SKM-1 treated with dmso at 0.1 percent for 144 hours (cell line): Measurements from ENCODE around the gene PAX3.

Experiments used
- DNase-seq: peaks from one replicate; lab custom pipeline; 2025; ENCODE audit not compliant: unreplicated experiment; lab: John Stamatoyannopoulos, UW

PAX3 gene

GRCh38 chr2:222310747-222311318 is 12.0 kb upstream of the PAX3 start:
- DNase-seq: no peak

- no peak for DNase-seq
Observed at GRCh38 chr2:222309766-222310165, 11.0 kb upstream of the PAX3 start.

GRCh38 chr2:222309361-222309760 is 10.6 kb upstream of the PAX3 start:
- no peak for DNase-seq

DNA sequence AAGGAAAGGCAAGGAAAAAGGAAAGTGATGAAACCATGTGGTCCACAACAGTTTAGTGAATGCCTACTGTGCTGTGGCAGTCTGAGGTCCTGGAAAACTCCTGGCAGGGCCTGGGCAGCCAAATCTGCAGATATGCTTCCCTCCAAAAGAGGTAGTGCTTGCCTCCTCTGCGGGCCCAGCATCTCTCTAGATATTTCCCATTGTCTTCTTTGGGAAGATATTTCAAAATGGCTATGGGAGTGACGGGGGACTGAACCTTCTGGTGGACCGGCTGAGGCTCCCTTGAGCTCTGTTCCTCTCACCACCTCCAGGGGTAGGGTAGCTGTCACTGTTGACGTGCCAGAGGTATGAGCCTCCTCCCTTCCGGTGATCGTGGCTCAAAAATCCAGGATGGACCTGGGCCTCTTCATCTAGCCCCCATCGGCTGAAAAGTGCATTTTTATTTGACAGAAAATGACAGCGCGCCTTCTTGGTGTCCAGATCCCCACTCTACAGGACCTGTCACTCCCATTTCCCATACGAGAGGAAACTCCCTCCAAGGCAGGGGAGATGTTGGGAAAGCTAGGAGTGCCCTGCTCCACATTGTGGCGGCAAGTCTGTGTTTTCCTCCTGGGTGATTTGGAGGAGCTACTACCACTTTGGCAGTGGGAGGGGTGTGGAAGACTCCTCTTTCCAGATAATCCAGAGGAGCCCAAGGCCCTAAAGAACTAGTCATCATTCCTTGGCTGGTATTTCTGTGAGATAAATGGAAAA is 9.4 kb upstream of the PAX3 start:
- no peak for DNase-seq

DNA sequence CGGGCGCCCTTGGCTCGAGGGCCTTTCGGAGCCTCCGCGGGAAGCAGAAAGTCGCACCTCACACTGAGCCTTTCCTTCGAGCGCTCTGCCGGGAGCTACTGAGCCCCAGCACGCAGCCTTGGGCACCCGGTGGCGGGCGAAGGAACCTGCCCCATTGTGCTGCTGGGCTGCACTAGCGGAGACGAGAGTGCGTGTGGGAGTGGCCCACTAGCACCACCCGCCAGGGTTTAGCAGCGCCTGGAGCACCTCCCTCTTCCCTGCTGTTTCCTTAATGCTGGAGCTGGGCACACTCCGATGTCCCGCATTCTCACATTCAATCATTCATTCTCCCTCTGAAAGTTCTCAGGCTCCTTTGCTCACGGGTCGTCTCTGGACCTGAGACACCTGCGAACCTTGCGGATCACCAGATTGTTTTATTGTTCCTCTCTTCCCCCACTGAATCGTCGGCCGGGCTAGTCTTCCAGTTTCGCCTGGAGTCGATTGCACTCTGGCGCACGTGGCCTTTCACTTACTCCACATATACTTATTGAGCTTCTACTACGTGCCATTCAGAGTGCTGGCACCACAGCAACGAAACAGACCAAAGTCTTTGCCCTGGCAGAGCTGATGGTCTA is 8.5 kb upstream of the PAX3 start:
- no peak for DNase-seq

GRCh38 chr2:222306393-222307142 is 7.8 kb upstream of the PAX3 start:
- no peak for DNase-seq

- DNase-seq: no peak
Observed at GRCh38 chr2:222305516-222306392, 7.0 kb upstream of the PAX3 start.

DNA sequence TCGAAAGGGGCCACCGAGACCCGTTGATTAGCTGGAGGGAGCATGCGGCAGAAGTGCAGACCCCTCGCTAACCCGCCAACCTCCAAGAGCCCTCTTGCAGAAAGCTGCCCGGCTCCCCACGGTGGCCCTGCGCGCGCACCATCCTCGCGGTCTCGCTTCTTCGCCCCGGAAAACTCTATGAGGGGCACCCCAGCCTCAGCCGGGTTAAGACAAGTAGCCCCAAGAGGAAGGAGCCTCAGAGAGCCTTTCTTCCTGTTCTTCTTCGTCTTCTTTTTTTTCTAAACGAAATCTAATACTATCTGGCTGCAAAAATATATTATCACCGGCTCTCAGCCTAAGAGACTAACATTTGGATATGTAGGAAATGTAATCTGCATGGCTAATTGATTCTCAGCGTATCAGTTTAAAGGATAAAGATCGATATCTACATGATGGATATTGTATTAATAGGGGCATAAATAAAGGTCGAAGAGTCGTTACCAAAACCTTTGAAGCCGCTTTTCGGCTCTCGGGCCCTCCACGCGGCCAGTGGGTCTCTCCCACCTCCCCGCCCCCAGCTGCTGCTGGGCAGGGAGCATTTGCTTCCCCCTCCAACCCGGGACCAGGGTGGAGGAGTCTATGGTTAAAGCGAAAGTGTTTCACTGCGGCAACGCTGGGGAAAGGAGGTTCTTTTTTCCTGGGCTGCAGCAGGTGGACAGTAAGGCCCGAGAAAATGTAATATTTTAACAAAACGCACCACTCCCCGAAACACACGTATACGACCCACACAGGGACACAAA is 6.1 kb upstream of the PAX3 start:
- DNase-seq: no peak

DNA sequence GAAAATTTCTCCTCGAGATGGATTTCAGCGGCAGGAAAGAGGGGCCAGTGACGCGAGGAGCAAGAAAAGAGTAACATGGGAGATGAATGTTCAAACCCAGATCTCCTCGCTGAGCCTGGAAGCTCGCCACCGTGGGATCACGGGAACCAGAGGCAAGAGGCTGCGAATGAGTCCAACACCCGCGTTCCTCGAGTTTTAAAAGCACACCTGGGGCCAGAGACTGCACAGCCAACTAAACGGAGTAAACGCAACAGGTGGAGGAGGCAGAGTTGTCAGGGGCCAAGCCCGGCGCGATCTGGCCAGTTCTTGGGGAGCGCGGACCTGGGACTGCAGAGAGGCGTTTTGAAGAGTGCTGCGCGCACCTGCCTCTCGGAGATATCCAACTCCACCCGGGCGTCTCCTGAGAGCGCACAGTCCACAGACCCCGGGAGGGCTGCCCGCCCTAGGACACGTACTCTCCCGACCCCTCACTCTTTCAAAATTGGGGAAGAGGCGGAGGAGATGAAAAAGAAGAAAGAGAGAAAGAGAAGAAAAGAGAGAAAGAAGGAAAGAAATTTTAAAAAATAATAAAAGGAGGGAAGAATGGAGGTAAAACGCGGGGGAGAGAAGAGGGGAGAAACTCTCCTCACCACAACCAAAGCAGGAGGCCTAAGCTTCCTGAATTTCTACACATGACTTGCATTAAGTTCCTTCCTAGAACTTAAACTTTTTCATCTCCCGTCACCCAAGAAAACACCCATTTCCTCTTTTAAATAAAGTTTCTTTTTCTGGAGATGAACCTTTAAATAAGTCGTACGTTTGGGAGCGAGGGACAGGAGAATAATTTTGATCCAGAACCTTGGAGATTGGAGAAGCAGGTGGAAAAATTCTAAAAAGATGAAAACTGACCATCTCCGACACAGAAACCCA is 5.3 kb upstream of the PAX3 start:
- DNase-seq: no peak

- no peak for DNase-seq
Observed at GRCh38 chr2:222303045-222303827, 4.4 kb upstream of the PAX3 start.

DNA sequence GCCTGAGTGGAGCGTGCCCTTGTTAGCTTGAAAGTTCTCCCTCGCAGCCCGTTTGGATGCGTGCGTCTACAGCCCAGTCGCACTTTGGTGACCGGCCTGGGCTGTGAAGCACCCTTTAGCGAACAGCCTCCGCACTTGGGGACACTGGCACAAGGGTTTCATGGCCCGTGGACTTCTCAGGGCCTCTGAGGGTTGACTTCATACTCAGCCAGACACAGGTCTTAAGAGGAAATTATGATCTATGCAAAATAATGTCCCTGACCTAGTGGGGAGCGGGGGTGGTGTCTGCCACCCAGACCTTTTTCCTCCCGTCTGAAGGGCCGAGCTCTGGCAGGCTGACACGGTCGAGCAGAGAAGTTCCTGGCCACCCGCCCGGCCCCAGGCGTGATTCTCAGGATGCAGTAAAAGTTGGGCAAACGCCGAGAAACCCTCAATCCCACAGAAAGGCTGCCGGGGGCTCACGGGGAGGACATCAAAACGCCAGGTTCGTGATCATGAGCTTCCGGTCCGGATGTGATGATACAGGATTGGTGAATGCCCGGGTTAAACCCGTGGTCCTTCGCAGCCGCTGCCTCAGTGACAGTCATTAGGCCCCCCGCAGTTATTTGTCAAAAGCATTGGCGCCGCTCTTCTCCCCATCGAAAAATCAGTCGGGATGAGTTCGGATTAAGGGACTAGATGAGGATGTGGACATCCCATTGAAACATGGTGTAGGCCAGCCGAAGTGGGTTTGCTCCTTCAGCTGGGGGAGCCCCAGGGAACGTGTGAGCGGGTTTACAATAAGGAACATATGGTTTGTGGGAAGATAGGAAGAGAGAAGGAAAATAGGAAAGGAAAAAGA is 3.6 kb upstream of the PAX3 start:
- DNase-seq: no peak

DNA sequence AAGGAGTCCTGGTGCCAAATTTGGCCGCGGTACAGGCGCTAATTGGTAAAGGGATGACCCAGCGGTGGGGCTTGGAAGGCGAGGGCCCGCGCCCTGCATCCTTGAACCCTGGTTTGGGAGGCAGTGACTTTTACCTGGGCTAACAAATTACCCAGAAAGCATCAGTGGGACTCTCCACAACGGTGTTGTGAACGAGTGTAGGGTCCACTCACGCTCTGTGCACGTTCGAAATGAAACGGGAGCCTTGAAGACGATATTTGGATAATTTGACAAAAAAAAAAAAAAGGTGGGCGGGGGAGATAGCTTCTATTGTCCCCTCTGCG is 3.0 kb upstream of the PAX3 start:
- no peak for DNase-seq

GRCh38 chr2:222301053-222301795 is 2.4 kb upstream of the PAX3 start:
- DNase-seq: no peak

GRCh38 chr2:222300726-222301052 is 1.9 kb upstream of the PAX3 start:
- DNase-seq: no peak

GRCh38 chr2:222299906-222300725 is 1.3 kb upstream of the PAX3 start:
- no peak for DNase-seq

DNA sequence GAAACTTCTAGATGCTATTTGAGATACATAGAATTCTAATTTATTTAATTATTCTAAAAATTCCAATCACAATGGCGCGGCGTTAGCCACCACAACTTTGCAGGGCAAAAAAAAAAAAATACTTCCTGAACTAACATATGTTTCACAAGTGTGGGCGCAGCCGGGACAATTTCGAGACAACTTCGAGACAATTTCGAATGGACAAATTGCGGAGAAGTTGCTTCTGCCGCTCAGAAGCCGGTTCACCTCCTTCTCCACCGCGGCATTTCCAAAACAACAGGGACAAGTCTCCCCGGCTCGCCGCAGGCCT is 842 bp downstream of the PAX3 start:
- DNase-seq: no peak
